HEK293 (cell line): ENCODE results near the gene ARMC7.
A peak's percentile ranks its signal among the peaks of the same experiment; 100 is the strongest.

Source experiments
- CTCF ChIA-PET: fragments of 350-600 bp; formaldehyde crosslinking; extraction: SDS; loops from one replicate; lab custom pipeline; 2021; ENCODE audit warnings: antibody characterized with exemption; lab: Yijun Ruan, JAX
- POLR2A ChIA-PET: fragments of 300-600 bp; formaldehyde crosslinking; extraction: SDS; loops from one replicate; lab custom pipeline; 2020; ENCODE audit warnings: antibody characterized with exemption, inconsistent platforms; lab: Yijun Ruan, JAX
- H3K27ac ChIP-seq: fragments of 200-500 bp; sonication (Bioruptor generic); 2 replicates; pipeline ENCODE4 v1.5.1; 2014; ENCODE audit warnings: low read depth, low read length, control low read depth, inconsistent platforms; ENCODE audit errors: extremely low read depth
- H3K36me3 ChIP-seq, 2 experiments: fragments of 200-500 bp in 1 of 2; sonication (Bioruptor generic) in 1 of 2; 1 replicate in 1 of 2; 2 replicates in 1 of 2; pipeline ENCODE4 v1.5.1; 2014 to 2017; ENCODE audit warnings: inconsistent platforms in 2 of 2, low read length in 2 of 2; ENCODE audit not compliant: control insufficient read depth in 2 of 2, insufficient read depth in 1 of 2
- H3K4me1 ChIP-seq: fragments of 200-500 bp; sonication (Bioruptor generic); 2 replicates; pipeline ENCODE4 v1.5.1; 2014; ENCODE audit warnings: mild to moderate bottlenecking, low read length, inconsistent platforms; ENCODE audit not compliant: control insufficient read depth, insufficient read depth
- H3K4me3 ChIP-seq: 2 replicates; pipeline ENCODE4 v1.5.1; 2011; ENCODE audit warnings: low read depth, mild to moderate bottlenecking, control low read depth, low read length, moderate library complexity
- H3K9me3 ChIP-seq: fragments of 200-500 bp; sonication (Bioruptor generic); 2 replicates; pipeline ENCODE4 v1.5.1; 2014; ENCODE audit warnings: low read depth, low read length, inconsistent platforms; ENCODE audit not compliant: control insufficient read depth, insufficient read depth
- ELK4 ChIP-seq: IDR thresholded peaks from 2 replicates; pipeline ENCODE4 v1.6.1; 2011; ENCODE audit warnings: mild to moderate bottlenecking, low read depth, low read length, borderline replicate concordance
- GLIS1 ChIP-seq: fragments of 450-650 bp; formaldehyde crosslinking; IDR thresholded peaks from 2 replicates; pipeline ENCODE4 v1.5.1; 2016; ENCODE audit warnings: missing biosample characterization, missing genetic modification characterization
- KLF8 ChIP-seq: fragments of 450-650 bp; formaldehyde crosslinking; IDR thresholded peaks from 2 replicates; pipeline ENCODE4 v1.5.1; 2016; ENCODE audit warnings: missing biosample characterization, missing genetic modification characterization
- SALL2 ChIP-seq: fragments of 450-650 bp; formaldehyde crosslinking; IDR thresholded peaks from 2 replicates; pipeline ENCODE4 v1.5.0; 2017; ENCODE audit warnings: missing biosample characterization, mild to moderate bottlenecking, missing genetic modification characterization, borderline replicate concordance
- SP2 ChIP-seq: fragments of 450-650 bp; formaldehyde crosslinking; IDR thresholded peaks from 2 replicates; pipeline ENCODE4 v1.5.1; 2016; ENCODE audit warnings: missing biosample characterization, missing genetic modification characterization
- SP7 ChIP-seq: fragments of 450-650 bp; formaldehyde crosslinking; IDR thresholded peaks from 2 replicates; pipeline ENCODE4 v1.5.1; 2016; ENCODE audit warnings: missing biosample characterization, missing genetic modification characterization
- ZBTB1 ChIP-seq: fragments of 450-650 bp; formaldehyde crosslinking; IDR thresholded peaks from 2 replicates; pipeline ENCODE4 v1.5.1; 2016; ENCODE audit warnings: missing biosample characterization, missing genetic modification characterization
- ZBTB10 ChIP-seq: fragments of 450-650 bp; formaldehyde crosslinking; IDR thresholded peaks from 2 replicates; pipeline ENCODE4 v1.5.1; 2016; ENCODE audit warnings: missing biosample characterization, missing genetic modification characterization
- ZBTB11 ChIP-seq: fragments of 450-650 bp; formaldehyde crosslinking; conservative IDR thresholded peaks from 2 replicates; pipeline ENCODE4 v1.5.1; 2016; ENCODE audit warnings: low read depth, missing biosample characterization, missing genetic modification characterization
- ZBTB48 ChIP-seq: fragments of 450-650 bp; formaldehyde crosslinking; IDR thresholded peaks from 2 replicates; pipeline ENCODE4 v1.5.1; 2016; ENCODE audit warnings: missing biosample characterization, missing genetic modification characterization
- ZNF157 ChIP-seq: fragments of 450-650 bp; formaldehyde crosslinking; IDR thresholded peaks from 2 replicates; pipeline ENCODE4 v1.5.1; 2016; ENCODE audit warnings: missing biosample characterization, missing genetic modification characterization
- ZNF16 ChIP-seq: fragments of 450-650 bp; formaldehyde crosslinking; IDR thresholded peaks from 2 replicates; pipeline ENCODE4 v1.5.1; 2016; ENCODE audit warnings: low read depth, missing biosample characterization, missing genetic modification characterization
- ZNF202 ChIP-seq: fragments of 450-650 bp; formaldehyde crosslinking; IDR thresholded peaks from 2 replicates; pipeline ENCODE4 v1.5.1; 2016; ENCODE audit warnings: missing biosample characterization, missing genetic modification characterization, borderline replicate concordance
- ZNF426 ChIP-seq: fragments of 450-650 bp; formaldehyde crosslinking; IDR thresholded peaks from 2 replicates; pipeline ENCODE4 v1.5.1; 2017; ENCODE audit warnings: missing biosample characterization, missing genetic modification characterization, mild to moderate bottlenecking, inconsistent platforms, moderate library complexity
- ZNF433 ChIP-seq: fragments of 450-650 bp; formaldehyde crosslinking; IDR thresholded peaks from 2 replicates; pipeline ENCODE4 v1.5.1; 2016; ENCODE audit warnings: missing biosample characterization, missing genetic modification characterization, low read depth
- ZNF473 ChIP-seq: fragments of 450-650 bp; formaldehyde crosslinking; IDR thresholded peaks from 2 replicates; pipeline ENCODE4 v1.5.1; 2017; ENCODE audit warnings: missing biosample characterization, missing genetic modification characterization
- ZNF513 ChIP-seq: fragments of 450-650 bp; IDR thresholded peaks from 2 replicates; pipeline ENCODE4 v1.5.1; 2018; ENCODE audit warnings: missing biosample characterization, missing genetic modification characterization
- ZNF514 ChIP-seq: fragments of 450-650 bp; formaldehyde crosslinking; IDR thresholded peaks from 2 replicates; pipeline ENCODE4 v1.5.1; 2016; ENCODE audit warnings: missing biosample characterization, missing genetic modification characterization
- ZNF561 ChIP-seq: fragments of 450-650 bp; IDR thresholded peaks from 2 replicates; pipeline ENCODE4 v1.5.1; 2018; ENCODE audit warnings: missing biosample characterization, missing genetic modification characterization, borderline replicate concordance
- ZNF596 ChIP-seq: fragments of 450-650 bp; IDR thresholded peaks from 2 replicates; pipeline ENCODE4 v1.5.0; 2018; ENCODE audit warnings: missing biosample characterization, mild to moderate bottlenecking, missing genetic modification characterization, moderate library complexity
- ZNF600 ChIP-seq: fragments of 450-650 bp; formaldehyde crosslinking; IDR thresholded peaks from 2 replicates; pipeline ENCODE4 v1.5.1; 2016; ENCODE audit warnings: missing biosample characterization, missing genetic modification characterization
- ZNF660 ChIP-seq: fragments of 450-650 bp; IDR thresholded peaks from 2 replicates; pipeline ENCODE4 v1.5.1; 2018; ENCODE audit warnings: missing biosample characterization, mild to moderate bottlenecking, missing genetic modification characterization
- ZNF76 ChIP-seq: fragments of 450-650 bp; formaldehyde crosslinking; IDR thresholded peaks from 2 replicates; pipeline ENCODE4; 2016; ENCODE audit warnings: low read depth, missing biosample characterization, missing genetic modification characterization, borderline replicate concordance
- ZNF837 ChIP-seq: fragments of 450-650 bp; formaldehyde crosslinking; IDR thresholded peaks from 2 replicates; pipeline ENCODE4 v1.5.1; 2016; ENCODE audit warnings: missing biosample characterization, missing genetic modification characterization
- ZSCAN5A ChIP-seq: fragments of 450-650 bp; formaldehyde crosslinking; IDR thresholded peaks from 2 replicates; pipeline ENCODE4 v1.5.1; 2016; ENCODE audit warnings: missing biosample characterization, missing genetic modification characterization

The ARMC7 gene

DNA sequence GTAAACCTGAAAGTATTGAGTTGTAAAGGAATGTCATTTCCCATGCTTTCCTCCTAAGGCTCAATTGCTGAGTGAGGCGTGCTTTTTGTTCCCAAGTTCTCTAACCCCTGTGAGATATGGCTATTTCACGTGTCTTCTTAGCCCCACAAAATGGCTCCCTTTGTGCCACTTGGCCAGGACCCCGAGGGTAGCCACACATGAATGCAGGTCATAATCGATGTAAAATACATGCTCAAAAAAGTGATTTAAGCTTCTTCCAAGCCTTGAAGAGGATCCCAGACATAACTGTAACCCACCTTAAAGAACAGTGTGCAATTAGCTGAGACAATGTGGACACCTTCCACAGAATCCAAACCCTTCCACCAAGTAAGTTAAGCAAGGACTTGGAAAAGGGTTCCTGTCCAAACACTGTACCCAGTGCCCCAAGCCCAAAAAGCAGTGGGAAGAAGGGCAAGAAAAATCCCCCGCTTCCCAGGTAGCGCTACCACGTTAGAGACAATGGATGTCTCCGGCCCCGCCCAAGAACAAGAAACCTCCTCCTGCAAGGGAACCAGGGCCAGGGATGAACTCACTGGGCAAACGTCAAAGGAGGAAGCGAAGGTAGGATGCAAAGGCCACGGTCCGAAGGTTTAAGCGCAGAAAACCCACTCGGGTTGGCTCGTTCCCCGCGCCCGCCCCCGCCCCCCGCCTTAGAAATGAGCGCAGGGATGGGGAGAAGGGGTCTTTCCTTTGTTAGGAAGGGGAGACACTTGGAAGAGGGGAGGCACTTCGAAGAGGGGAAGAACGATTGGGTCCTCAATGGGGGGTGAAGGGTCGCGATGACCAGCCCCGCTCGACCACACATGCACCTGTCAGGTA lies 43.4 kb downstream of the ARMC7 start (continued):
- no peak for TF ChIP-seq SALL2
- no peak for TF ChIP-seq ZNF473 (tag by site-specific recombination)
- TF ChIP-seq ZBTB48 (tag by site-specific recombination), result peak; percentile 41; the same call in 1 of the 2 replicates
- TF ChIP-seq ZNF157 (tag by site-specific recombination), result no peak
- no peak for TF ChIP-seq SP7 (tag by site-specific recombination)
- 0 out of 2 replicates have a peak, but pooled peaks have one; percentile 24 for TF ChIP-seq ZNF561 (tag by site-specific recombination)
- TF ChIP-seq ZNF76 (tag by site-specific recombination), result 0 out of 2 replicates have a peak, but pooled peaks have one; percentile 16
- TF ChIP-seq ZNF514, result no peak

DNA sequence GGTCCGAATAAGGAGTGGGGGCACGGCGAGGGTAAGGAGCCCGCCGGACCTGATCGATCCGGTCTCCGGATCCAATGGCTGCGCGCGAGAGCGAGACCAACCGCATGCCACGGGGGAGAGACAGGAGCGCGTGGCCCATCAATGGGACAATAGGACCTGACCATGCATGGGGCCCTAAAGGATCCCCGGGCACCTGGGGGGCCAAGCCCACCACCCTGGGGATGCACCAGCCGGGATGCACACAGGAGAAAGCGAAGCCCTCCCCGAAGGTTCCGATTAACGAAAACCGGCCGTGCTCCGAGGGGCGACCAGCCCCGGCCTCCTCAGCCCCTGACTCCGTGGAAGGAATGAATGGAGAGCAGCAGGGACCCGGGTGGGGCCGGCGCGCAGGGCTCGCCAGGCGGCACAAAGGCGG lies 44.0 kb downstream of the ARMC7 start:
- ChIA-PET POLR2A (interaction anchor here (0.5 to 2.1 kb wide), 21 partner anchors 9 to 281 kb away, joined by 3 to 39 read pairs (median 7); partner anchors contain the start of genes CDR2L, FDXR, MRPL58 and NT5C), CTCF (interaction anchor here (0.6 to 1.9 kb wide), 4 partner anchors 20 to 40 kb away, joined by 3 to 11 read pairs (median 4); no protein-coding TSS in a partner anchor)
- Histone ChIP-seq H3K4me1 (peaks cover 9% of the 10 kb centered on the region; the same call in 1 of the 2 replicates), H3K9me3 (no peaks in the 10 kb centered on the region), H3K36me3 (peaks cover 10 to 17% of the 10 kb centered on the region in 2 experiments; a peak in 2 of 3 replicates), H3K4me3 (peak overlapping the region; percentile 90), H3K27ac (peak overlapping the region; percentile 92)
- TF ChIP-seq ZNF600 (tag by site-specific recombination), result 0 out of 2 replicates have a peak, but pooled peaks have one; percentile 5
- TF ChIP-seq ZNF513, result no peak
- TF ChIP-seq ZBTB11 (tag by site-specific recombination), result no peak
- TF ChIP-seq ZNF16 (tag by site-specific recombination), result no peak
- TF ChIP-seq KLF8 (tag by site-specific recombination), result no peak
- TF ChIP-seq ZBTB10 (tag by site-specific recombination), result 0 out of 2 replicates have a peak, but pooled peaks have one; percentile 38
- no peak for TF ChIP-seq ZBTB1
- peak; percentile 52 for TF ChIP-seq ZBTB48 (tag by site-specific recombination)
- TF ChIP-seq ZNF202 (tag by site-specific recombination), result no peak
- no peak for TF ChIP-seq ELK4
- no peak for TF ChIP-seq ZNF433 (tag by site-specific recombination)
- peak; percentile 44; the same call in 1 of the 2 replicates for TF ChIP-seq GLIS1
- TF ChIP-seq ZNF837 (tag by site-specific recombination), result peak; percentile 41; the same call in 1 of the 2 replicates
- TF ChIP-seq SP2 (tag by site-specific recombination), result 0 out of 2 replicates have a peak, but pooled peaks have one; percentile 25
- no peak for TF ChIP-seq ZNF596 (tag by site-specific recombination)
- no peak for TF ChIP-seq ZSCAN5A
- TF ChIP-seq ZNF426 (tag by site-specific recombination), result no peak
- TF ChIP-seq ZNF660 (tag by site-specific recombination), result no peak
